Mammary epithelial cell (primary cell): ENCODE data around the gene ZBTB2.
"Not testable (repeated sequence)": the region's sequence is repeated elsewhere in the genome, so short reads cannot be mapped to it uniquely, and the experiment has no call there.

Experiments
- EZH2 ChIP-seq: IDR thresholded peaks from 2 replicates; pipeline ENCODE4 v1.6.1; 2012; ENCODE audit warnings: low read length, inconsistent platforms, borderline replicate concordance
- TF ChIP-seq, protein P1 (sequence below), 2 donors: IDR thresholded peaks in 1 of 2; conservative IDR thresholded peaks in 1 of 2; 2 replicates each; pipeline ENCODE4 v1.5.1; 2011 to 2012; ENCODE audit warnings: inconsistent platforms in 2 of 2, low read length in 2 of 2, mild to moderate bottlenecking in 2 of 2, control low read depth in 1 of 2, low read depth in 1 of 2; ENCODE audit not compliant: insufficient read depth in 1 of 2; ENCODE audit errors: extremely low read depth in 1 of 2

DNA sequence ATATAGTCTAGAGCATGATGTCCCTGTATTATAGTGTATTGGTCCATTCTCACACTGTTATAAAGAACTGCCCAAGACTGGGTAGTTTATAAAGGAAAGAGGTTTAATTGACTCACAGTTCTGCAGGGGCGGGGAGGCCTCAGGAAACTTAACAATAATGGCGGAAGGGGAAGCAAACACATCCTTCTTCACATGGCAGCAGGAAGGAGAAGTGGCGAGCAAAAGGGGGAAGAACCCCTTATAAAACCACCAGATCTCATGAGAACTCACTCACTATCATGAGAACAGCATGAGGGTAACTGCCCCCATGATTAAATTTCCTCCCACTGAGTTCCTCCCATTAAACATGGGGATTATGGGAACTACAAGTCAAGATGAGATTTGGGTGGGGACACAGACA is 75.7 kb downstream of the ZBTB2 start:
- TF ChIP-seq, protein P1, sequence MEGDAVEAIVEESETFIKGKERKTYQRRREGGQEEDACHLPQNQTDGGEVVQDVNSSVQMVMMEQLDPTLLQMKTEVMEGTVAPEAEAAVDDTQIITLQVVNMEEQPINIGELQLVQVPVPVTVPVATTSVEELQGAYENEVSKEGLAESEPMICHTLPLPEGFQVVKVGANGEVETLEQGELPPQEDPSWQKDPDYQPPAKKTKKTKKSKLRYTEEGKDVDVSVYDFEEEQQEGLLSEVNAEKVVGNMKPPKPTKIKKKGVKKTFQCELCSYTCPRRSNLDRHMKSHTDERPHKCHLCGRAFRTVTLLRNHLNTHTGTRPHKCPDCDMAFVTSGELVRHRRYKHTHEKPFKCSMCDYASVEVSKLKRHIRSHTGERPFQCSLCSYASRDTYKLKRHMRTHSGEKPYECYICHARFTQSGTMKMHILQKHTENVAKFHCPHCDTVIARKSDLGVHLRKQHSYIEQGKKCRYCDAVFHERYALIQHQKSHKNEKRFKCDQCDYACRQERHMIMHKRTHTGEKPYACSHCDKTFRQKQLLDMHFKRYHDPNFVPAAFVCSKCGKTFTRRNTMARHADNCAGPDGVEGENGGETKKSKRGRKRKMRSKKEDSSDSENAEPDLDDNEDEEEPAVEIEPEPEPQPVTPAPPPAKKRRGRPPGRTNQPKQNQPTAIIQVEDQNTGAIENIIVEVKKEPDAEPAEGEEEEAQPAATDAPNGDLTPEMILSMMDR (conservative IDR thresholded peaks at IDR 0.05 in 1 of 2, IDR thresholded peaks at IDR 0.05 in 1 of 2; ENCODE audit: extremely low read depth in 1 of 2, insufficient read depth in 1 of 2, low read depth in 1 of 2, low read length in 2 of 2): not testable (repeated sequence)
- TF ChIP-seq EZH2: not testable (repeated sequence)
